ENCODE data around the gene HIF3A.
"Not testable (repeated sequence)": the region's sequence is repeated elsewhere in the genome, so short reads cannot be mapped to it uniquely, and the experiment has no call there.

Gene HIF3A

DNA sequence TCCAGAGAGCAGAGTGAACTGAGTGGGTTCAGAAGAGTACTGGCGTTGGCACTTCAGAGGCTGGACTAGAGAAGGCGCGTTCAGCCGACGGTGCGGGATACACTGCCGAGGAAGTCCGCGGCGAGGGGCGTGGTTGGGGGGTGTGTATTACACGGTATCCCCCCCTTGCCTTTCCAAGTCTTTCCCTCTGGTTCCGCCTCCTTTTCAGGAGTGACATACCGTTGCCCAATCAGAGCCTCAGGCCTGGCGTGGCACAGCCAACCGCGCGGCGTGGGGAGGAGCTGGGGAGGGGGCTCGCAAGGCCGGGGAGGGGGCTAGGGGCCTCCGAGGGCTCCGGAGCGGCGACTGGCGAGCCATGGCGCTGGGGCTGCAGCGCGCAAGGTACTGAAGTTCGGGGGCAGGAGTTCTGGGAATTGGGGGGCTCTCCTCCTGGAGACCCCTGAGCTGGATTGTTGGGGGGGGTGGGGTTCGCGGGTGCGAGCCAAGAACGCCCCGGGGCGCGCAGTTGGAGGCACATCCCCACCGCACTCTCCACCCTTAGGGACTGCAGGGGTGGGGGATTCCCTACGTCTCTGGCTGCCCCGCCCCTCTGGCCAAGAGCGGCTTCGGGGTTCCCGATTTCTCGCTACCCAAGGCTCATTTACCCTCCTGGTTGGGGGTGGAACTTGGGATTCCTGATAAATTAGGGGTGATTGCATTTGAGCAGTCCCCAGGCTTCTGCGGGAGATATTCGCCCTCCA, at the start of gene HIF3A:
HIF3A (plus strand) TSS at position 321 of the 740 bp plus-strand sequence; CDS start at position 356, 35 bp downstream.
- TF ChIP-seq, protein P1, sequence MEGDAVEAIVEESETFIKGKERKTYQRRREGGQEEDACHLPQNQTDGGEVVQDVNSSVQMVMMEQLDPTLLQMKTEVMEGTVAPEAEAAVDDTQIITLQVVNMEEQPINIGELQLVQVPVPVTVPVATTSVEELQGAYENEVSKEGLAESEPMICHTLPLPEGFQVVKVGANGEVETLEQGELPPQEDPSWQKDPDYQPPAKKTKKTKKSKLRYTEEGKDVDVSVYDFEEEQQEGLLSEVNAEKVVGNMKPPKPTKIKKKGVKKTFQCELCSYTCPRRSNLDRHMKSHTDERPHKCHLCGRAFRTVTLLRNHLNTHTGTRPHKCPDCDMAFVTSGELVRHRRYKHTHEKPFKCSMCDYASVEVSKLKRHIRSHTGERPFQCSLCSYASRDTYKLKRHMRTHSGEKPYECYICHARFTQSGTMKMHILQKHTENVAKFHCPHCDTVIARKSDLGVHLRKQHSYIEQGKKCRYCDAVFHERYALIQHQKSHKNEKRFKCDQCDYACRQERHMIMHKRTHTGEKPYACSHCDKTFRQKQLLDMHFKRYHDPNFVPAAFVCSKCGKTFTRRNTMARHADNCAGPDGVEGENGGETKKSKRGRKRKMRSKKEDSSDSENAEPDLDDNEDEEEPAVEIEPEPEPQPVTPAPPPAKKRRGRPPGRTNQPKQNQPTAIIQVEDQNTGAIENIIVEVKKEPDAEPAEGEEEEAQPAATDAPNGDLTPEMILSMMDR (conservative IDR thresholded peaks at IDR 0.05; ENCODE audit: low read length): no peak
- no peak within 1 kb of the TSS for H3K4me3 ChIP-seq (ENCODE audit: low read length)
- DNase-seq (ENCODE audit: low read depth): no peak

DNA sequence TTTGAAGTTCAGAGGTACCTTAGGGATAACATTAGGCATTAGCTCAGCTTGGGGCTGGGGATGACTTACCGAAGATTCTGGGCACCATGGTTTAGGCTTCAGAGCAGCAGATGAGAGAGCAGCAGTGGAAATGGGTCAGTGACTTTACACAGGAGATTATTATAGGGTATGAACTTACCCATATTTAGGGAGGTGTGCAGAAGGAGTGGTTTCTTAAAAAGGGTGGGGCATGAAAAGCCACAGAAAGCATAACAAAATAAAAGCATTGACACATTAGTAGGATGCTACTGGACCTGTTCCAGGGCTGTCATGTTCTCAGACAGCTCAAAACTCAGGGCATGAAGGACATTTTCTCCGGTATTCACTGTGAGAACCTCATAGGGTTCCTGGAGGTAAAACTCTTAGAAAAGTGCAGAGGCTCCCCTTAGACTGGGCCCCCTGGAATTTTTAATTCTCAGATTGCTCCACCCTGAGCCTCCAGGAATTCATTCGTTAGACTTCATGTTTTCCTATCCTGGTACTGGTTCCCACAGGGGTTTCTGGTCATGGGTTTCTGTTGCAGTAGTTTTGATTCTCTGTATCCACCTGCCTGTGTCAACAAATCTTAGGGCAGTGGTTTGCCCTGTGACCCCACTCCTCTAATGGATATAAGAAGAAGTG, 46.6 kb upstream of the HIF3A start:
- TF ChIP-seq, protein P1 (conservative IDR thresholded peaks at IDR 0.05; ENCODE audit: low read length): no peak
- no peak for DNase-seq (ENCODE audit: low read depth)
- H3K4me3 ChIP-seq (ENCODE audit: low read length): no peak overlapping the region

DNA sequence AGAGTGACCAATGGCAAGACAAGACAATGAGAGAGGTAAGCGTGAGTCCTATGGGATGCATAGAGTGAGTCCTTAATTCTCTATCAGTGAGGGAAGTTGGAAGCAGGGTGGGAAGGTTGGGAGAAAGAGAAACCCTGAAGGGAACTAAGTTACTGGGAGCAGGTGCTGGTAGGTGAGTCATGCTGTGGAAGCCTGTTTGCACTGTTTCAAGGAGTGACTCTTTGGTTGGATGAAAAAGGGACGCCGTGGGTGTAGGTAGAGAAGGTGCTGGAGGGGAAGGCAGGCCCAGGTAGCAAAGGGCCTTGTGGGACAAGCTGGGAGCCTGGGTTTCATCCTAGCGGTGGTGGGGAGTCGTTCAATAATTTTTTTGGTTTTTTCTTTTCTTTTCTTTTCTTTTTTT, 45.4 kb upstream of the HIF3A start:
- TF ChIP-seq, protein P1 (conservative IDR thresholded peaks at IDR 0.05; ENCODE audit: low read length): no peak
- no peak overlapping the region for H3K4me3 ChIP-seq (ENCODE audit: low read length)
- DNase-seq (ENCODE audit: low read depth): no peak

DNA sequence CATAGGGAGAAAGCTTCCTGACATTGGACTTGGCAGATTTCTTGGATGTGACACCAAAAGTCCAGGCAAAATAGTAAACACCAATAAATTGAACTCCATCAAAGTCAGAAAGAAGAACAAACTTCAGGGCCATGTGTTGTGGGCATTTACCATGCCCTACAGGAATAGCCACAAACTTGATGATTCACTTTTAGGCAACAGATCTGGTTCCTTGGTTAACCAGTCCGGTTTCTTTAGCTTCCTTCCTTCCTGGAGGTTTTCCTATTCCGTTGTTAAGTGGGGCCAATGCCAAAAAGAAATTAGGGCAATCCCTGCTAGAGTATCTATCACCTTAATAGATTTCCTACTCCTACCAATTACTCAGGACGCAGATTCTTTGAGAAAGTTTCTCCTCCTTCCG, 42.1 kb upstream of the HIF3A start:
- TF ChIP-seq, protein P1 (conservative IDR thresholded peaks at IDR 0.05; ENCODE audit: low read length): no peak
- no peak overlapping the region for H3K4me3 ChIP-seq (ENCODE audit: low read length)
- no peak for DNase-seq (ENCODE audit: low read depth)

DNA sequence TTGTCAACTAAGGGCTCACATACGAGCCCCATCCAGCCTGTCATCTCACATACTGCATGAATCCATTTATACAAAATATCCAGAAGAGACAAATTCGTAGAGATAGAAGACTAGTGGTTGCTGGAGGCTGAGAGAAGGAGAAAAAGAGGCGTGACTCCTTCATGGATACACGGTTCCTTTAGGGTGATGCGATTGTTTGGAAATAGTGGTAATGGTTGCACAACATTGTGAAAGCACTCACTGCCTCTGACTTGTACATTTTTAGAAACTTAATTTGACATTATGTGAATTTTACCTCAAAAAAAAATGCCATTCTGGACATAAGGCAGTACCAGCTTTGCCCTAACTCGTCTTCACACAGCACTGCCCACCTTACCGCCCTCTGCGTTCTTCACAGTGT, 40.0 kb upstream of the HIF3A start:
- peak; percentile 39 for DNase-seq (ENCODE audit: low read depth)
- H3K4me3 ChIP-seq (ENCODE audit: low read length): no peak overlapping the region
- TF ChIP-seq, protein P1 (conservative IDR thresholded peaks at IDR 0.05; ENCODE audit: low read length): no peak

DNA sequence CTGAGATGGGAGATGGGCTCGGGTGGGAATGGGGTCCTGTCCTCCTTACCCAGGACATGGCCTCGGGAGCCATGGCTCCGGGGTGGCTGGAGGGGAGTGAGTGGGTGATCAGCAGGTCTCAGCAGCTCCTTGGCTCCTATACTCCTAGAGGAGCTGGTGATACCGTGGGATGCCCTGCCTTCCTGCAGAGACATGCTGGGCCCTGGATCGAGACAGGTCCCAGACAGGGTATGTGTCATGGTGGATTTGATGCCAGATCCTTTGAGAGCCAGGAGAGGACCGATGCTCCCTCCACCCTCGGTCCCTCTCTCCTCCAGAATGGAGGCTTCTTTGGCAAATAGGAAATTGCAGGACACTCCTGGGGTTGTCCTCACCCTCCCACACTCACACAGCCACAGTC, 35.3 kb upstream of the HIF3A start:
- not testable (repeated sequence) for H3K4me3 ChIP-seq (ENCODE audit: low read length); DNase-seq (ENCODE audit: low read depth)

DNA sequence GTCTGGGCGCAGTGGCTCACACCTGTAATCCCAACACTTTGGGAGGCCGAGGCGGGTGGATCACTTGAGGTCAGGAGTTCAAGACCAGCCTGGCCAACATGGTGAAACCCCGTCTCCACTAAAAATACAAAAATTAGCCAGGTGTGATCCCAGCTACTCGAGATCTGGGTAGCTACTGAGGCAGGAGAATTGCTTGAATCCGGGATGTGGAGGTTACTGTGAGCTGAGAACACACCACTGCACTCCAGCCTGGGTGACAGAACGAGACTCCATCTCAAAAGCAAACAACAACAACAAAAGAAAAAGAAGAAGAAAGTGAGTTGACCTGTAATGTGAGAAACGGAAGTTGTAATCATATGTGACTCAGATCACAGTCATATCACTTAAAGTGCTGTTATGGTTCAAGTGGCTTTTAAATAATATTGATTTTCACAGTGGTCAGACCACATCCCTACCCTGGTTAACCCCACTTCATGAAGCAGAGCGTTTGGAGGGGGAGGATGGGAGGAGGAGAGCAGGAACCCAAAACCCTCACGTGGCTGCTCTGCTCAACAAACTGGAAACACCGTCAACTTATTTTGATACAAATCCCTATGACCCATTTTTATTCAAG, 34.1 kb upstream of the HIF3A start:
- not testable (repeated sequence) for H3K4me3 ChIP-seq (ENCODE audit: low read length)
- peak; percentile 18 for DNase-seq (ENCODE audit: low read depth)

DNA sequence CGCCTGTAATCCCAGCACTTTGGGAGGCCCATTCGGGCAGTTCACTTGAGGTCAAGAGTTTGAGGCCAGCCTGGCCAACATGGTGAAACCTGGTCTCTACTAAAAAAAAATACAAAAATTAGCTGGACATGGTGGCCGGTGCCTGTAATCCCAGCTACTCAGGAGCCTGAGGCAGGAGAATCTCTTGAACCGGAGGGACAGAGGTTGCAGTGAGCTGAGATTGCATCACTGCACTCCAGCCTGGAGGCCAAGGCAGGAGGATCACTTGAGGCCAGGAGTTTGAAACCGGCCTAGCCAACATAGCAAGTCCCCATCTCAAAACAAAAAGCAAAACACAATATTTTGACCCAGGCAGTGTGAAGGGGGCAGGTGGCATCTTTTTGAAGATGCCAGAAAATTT, 32.0 kb upstream of the HIF3A start:
- not testable (repeated sequence) for DNase-seq (ENCODE audit: low read depth); H3K4me3 ChIP-seq (ENCODE audit: low read length)
